ENCODE results near the gene SLC15A2.

DNA sequence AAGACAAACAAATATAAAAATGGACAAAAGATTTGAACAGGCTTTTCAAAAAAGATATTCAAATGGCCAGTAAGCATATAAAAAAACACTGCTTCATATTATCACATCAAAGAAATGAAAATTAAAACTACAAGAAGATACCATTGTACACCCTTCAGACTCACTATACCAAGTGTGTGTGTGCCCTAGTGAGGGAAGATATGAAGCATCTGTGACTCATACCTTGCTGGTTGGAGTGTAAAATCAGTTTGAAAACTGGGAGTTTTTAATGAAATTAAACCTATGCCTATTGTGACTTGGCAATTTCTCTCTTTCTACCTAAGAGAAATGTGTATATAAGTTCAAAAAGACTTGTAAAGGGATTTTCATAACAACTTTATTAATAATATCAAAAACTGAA is 23.5 kb upstream of the SLC15A2 start:
- TF ChIP-seq, protein P1, sequence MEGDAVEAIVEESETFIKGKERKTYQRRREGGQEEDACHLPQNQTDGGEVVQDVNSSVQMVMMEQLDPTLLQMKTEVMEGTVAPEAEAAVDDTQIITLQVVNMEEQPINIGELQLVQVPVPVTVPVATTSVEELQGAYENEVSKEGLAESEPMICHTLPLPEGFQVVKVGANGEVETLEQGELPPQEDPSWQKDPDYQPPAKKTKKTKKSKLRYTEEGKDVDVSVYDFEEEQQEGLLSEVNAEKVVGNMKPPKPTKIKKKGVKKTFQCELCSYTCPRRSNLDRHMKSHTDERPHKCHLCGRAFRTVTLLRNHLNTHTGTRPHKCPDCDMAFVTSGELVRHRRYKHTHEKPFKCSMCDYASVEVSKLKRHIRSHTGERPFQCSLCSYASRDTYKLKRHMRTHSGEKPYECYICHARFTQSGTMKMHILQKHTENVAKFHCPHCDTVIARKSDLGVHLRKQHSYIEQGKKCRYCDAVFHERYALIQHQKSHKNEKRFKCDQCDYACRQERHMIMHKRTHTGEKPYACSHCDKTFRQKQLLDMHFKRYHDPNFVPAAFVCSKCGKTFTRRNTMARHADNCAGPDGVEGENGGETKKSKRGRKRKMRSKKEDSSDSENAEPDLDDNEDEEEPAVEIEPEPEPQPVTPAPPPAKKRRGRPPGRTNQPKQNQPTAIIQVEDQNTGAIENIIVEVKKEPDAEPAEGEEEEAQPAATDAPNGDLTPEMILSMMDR (IDR thresholded peaks at IDR 0.05), result no peak
- TF ChIP-seq POLR2A (IDR thresholded peaks at IDR 0.05), result no peak

Measured in uterus (tissue), 2 donors.